Liver (tissue), 9 donors: ENCODE measurements around the gene DIP2C. TPM values are rescaled to one million over a fixed set of nuclear protein-coding genes. Genes with fewer than 3 reads are reported as not detected.

ENCODE experiments used
- DNase-seq: peaks from one replicate; pipeline ENCODE4 v3.0.0-alpha.2; 2017; ENCODE audit warnings: low spot score
- H3K27ac ChIP-seq, 2 donors: one replicate each; pipeline ENCODE4 v1.7.0; 2013; ENCODE audit warnings: inconsistent platforms in 2 of 2, low read length in 2 of 2, control low read depth in 1 of 2, low read depth in 1 of 2, mild to moderate bottlenecking in 1 of 2
- H3K27me3 ChIP-seq, 4 donors: one replicate each; pipeline versions ENCODE4 v1.6.1 to v1.7.0; 2013; ENCODE audit warnings: low read length in 3 of 4, inconsistent platforms in 1 of 4, mild to moderate bottlenecking in 1 of 4, moderate library complexity in 1 of 4; ENCODE audit not compliant: control insufficient read depth in 4 of 4, insufficient read depth in 4 of 4
- H3K36me3 ChIP-seq, 4 donors: one replicate each; pipeline versions ENCODE4 v1.6.1 to v1.7.0; 2013; ENCODE audit warnings: low read length in 3 of 4, mild to moderate bottlenecking in 3 of 4, low read depth in 1 of 4, moderate library complexity in 1 of 4; ENCODE audit not compliant: control insufficient read depth in 4 of 4, insufficient read depth in 3 of 4
- H3K4me1 ChIP-seq, 4 donors: one replicate each; pipeline versions ENCODE4 v1.6.1 to v1.7.0; 2013; ENCODE audit warnings: low read length in 3 of 4, mild to moderate bottlenecking in 3 of 4, moderate library complexity in 1 of 4; ENCODE audit not compliant: control insufficient read depth in 4 of 4, insufficient read depth in 4 of 4
- H3K4me3 ChIP-seq, 3 donors: one replicate each; pipeline versions ENCODE4 v1.6.1 to v1.7.0; 2013; ENCODE audit warnings: low read length in 3 of 3, control low read depth in 1 of 3, low read depth in 1 of 3, mild to moderate bottlenecking in 1 of 3
- H3K9ac ChIP-seq, 2 donors: one replicate each; pipeline ENCODE4 v1.7.0; 2013; ENCODE audit warnings: low read length in 2 of 2, mild to moderate bottlenecking in 2 of 2, moderate library complexity in 2 of 2, control low read depth in 1 of 2, low read depth in 1 of 2
- H3K9me3 ChIP-seq, 4 donors: one replicate each; pipeline versions ENCODE4 v1.6.1 to v1.7.0; 2013; ENCODE audit warnings: low read length in 3 of 4; ENCODE audit not compliant: control insufficient read depth in 4 of 4
- EGR1 ChIP-seq, 2 donors: IDR thresholded peaks; 2 replicates each; pipeline ENCODE4 v1.6.1; 2016 to 2018; ENCODE audit warnings: antibody characterized with exemption in 2 of 2, low read depth in 2 of 2
- FOXA1 ChIP-seq: IDR thresholded peaks from 2 replicates; pipeline ENCODE4 v1.6.1; 2016; ENCODE audit warnings: antibody characterized with exemption
- FOXA2 ChIP-seq: IDR thresholded peaks from 2 replicates; pipeline ENCODE4 v1.6.1; 2016; ENCODE audit warnings: antibody characterized with exemption
- GABPA ChIP-seq, 2 donors: IDR thresholded peaks in 1 of 2; conservative IDR thresholded peaks in 1 of 2; 2 replicates each; pipeline ENCODE4 v1.6.1; 2016; ENCODE audit warnings: antibody characterized with exemption in 2 of 2, mild to moderate bottlenecking in 1 of 2, moderate library complexity in 1 of 2
- HNF4A ChIP-seq, 2 donors: conservative IDR thresholded peaks; 2 replicates each; pipeline ENCODE4 v1.6.1; 2016; ENCODE audit warnings: antibody characterized with exemption in 2 of 2, mild to moderate bottlenecking in 2 of 2
- HNF4G ChIP-seq: IDR thresholded peaks from 2 replicates; pipeline ENCODE4 v1.6.1; 2016; ENCODE audit warnings: antibody characterized with exemption
- JUND ChIP-seq, 2 donors: IDR thresholded peaks; 2 replicates each; pipeline ENCODE4 v1.6.1; 2016; ENCODE audit warnings: antibody characterized with exemption in 2 of 2
- NR2F2 ChIP-seq: IDR thresholded peaks from 2 replicates; pipeline ENCODE4 v1.6.1; 2016; ENCODE audit warnings: antibody characterized with exemption
- RXRA ChIP-seq, 2 donors: IDR thresholded peaks; 2 replicates each; pipeline ENCODE4 v1.6.1; 2017 to 2018; ENCODE audit warnings: antibody characterized with exemption in 2 of 2, mild to moderate bottlenecking in 1 of 2
- SP1 ChIP-seq: IDR thresholded peaks from 2 replicates; pipeline ENCODE4 v1.6.1; 2018; ENCODE audit warnings: antibody characterized with exemption, mild to moderate bottlenecking
- TAF1 ChIP-seq: conservative IDR thresholded peaks from 2 replicates; pipeline ENCODE4 v1.6.1; 2016; ENCODE audit warnings: antibody characterized with exemption, mild to moderate bottlenecking
- WGBS: extraction: QIAGEN DNeasy Blood & Tissue Kit; methylation state at CpG from one replicate; pipeline ENCODE4 v1.1.7; 2013; 5-methylcytosine and 5-hydroxymethylcytosine counted together
- polyA plus RNA-seq, 2 donors: library from polyadenylated mRNA; stranded (reverse) in 1 of 2; unstranded in 1 of 2; fragments of 200-250 nt in 1 of 2; fragments of >200 nt in 1 of 2; fragmentation: Nextera tagmentation in 1 of 2; extraction: Ambion mirVana in 1 of 2; gene quantifications; one replicate each; pipeline versions ENCODE4 v1.2.1 to v1.2.3, GENCODE V29; 2013 to 2015
- total RNA-seq, 2 donors: library from RNA; depleted of rRNA; stranded (reverse); fragments of >200 nt; gene quantifications; one replicate each; pipeline ENCODE4 v1.2.3, GENCODE V29; 2014
- TF ChIP-seq, protein P1 (sequence below): IDR thresholded peaks from 2 replicates; pipeline ENCODE4 v1.6.1; 2016; ENCODE audit warnings: antibody characterized with exemption
- TF ChIP-seq, protein P2 (sequence below): IDR thresholded peaks from 2 replicates; pipeline ENCODE4 v1.6.1; 2016; ENCODE audit warnings: antibody characterized with exemption
- TF ChIP-seq, protein P3 (sequence below): fragments of 150-350 bp; IDR thresholded peaks from 2 replicates; pipeline ENCODE4 v1.5.1; 2017; ENCODE audit warnings: improper control_type of control experiment, low read depth, low read length; ENCODE audit not compliant: missing input control
- TF ChIP-seq, protein P4 (sequence below): IDR thresholded peaks from 2 replicates; pipeline ENCODE4 v1.6.1; 2016; ENCODE audit warnings: antibody characterized with exemption
- TF ChIP-seq, protein P5 (sequence below): IDR thresholded peaks from 2 replicates; pipeline ENCODE4 v1.6.1; 2016; ENCODE audit warnings: antibody characterized with exemption, mild to moderate bottlenecking
- donor health status: healthy.
- donor health status: healthy.
- donor health status: healthy.
- donor health status: healthy.
- donor health status: healthy.

DIP2C gene
- total and polyA plus RNA-seq, 4 donors, result 4.2 to 12.2 (median 5.7) TPM

DNA sequence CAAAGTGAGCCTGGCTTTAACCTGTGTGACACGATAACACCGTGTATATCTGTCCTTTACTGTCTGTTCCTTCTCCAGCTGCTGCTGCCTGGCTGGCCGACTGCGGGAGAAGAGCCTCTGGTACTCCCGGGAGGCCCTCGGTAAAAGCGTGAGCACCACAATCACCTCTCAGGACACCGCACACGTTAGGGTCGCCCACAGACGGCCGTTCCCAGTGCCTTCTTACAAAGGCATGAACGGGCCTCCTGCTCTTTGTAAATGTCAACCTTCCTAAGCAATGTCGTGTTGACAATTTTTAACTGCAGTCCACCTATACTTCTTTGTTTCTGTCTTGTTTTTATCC, 177.6 kb downstream of the DIP2C start:
- Histone ChIP-seq H3K9me3 (no peaks in the 10 kb centered on the region), H3K9ac (no peak overlapping the region), H3K4me3 (no peak overlapping the region), H3K27me3 (no peaks in the 10 kb centered on the region), H3K36me3 (no peaks in the 10 kb centered on the region), H3K27ac (no peak overlapping the region), H3K4me1 (peaks cover 5 to 17% (median 10%) of the 10 kb centered on the region in 4 donors)
- no peak for DNase-seq
- 92% methylated on average over 14 of the region's 14 CpGs for WGBS
- TF ChIP-seq NR2F2 (no peak), SP1 (no peak), TAF1 (no peak), JUND (IDR thresholded peaks at IDR 0.05) (no peak), HNF4A (conservative IDR thresholded peaks at IDR 0.05) (no peak), EGR1 (IDR thresholded peaks at IDR 0.05; ENCODE audit: low read depth in 2 of 2) (no peak), GABPA (IDR thresholded peaks at IDR 0.05 in 1 of 2, conservative IDR thresholded peaks at IDR 0.05 in 1 of 2) (no peak), FOXA2 (no peak), RXRA (IDR thresholded peaks at IDR 0.05) (no peak), FOXA1 (no peak), HNF4G (no peak)
- TF ChIP-seq, protein P1, sequence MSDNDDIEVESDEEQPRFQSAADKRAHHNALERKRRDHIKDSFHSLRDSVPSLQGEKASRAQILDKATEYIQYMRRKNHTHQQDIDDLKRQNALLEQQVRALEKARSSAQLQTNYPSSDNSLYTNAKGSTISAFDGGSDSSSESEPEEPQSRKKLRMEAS, result no peak
- TF ChIP-seq, protein P2, sequence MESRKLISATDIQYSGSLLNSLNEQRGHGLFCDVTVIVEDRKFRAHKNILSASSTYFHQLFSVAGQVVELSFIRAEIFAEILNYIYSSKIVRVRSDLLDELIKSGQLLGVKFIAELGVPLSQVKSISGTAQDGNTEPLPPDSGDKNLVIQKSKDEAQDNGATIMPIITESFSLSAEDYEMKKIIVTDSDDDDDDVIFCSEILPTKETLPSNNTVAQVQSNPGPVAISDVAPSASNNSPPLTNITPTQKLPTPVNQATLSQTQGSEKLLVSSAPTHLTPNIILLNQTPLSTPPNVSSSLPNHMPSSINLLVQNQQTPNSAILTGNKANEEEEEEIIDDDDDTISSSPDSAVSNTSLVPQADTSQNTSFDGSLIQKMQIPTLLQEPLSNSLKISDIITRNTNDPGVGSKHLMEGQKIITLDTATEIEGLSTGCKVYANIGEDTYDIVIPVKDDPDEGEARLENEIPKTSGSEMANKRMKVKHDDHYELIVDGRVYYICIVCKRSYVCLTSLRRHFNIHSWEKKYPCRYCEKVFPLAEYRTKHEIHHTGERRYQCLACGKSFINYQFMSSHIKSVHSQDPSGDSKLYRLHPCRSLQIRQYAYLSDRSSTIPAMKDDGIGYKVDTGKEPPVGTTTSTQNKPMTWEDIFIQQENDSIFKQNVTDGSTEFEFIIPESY, result no peak
- TF ChIP-seq, protein P3, sequence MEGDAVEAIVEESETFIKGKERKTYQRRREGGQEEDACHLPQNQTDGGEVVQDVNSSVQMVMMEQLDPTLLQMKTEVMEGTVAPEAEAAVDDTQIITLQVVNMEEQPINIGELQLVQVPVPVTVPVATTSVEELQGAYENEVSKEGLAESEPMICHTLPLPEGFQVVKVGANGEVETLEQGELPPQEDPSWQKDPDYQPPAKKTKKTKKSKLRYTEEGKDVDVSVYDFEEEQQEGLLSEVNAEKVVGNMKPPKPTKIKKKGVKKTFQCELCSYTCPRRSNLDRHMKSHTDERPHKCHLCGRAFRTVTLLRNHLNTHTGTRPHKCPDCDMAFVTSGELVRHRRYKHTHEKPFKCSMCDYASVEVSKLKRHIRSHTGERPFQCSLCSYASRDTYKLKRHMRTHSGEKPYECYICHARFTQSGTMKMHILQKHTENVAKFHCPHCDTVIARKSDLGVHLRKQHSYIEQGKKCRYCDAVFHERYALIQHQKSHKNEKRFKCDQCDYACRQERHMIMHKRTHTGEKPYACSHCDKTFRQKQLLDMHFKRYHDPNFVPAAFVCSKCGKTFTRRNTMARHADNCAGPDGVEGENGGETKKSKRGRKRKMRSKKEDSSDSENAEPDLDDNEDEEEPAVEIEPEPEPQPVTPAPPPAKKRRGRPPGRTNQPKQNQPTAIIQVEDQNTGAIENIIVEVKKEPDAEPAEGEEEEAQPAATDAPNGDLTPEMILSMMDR, result no peak
- TF ChIP-seq, protein P4, sequence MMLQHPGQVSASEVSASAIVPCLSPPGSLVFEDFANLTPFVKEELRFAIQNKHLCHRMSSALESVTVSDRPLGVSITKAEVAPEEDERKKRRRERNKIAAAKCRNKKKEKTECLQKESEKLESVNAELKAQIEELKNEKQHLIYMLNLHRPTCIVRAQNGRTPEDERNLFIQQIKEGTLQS, result no peak
- TF ChIP-seq, protein P5, sequence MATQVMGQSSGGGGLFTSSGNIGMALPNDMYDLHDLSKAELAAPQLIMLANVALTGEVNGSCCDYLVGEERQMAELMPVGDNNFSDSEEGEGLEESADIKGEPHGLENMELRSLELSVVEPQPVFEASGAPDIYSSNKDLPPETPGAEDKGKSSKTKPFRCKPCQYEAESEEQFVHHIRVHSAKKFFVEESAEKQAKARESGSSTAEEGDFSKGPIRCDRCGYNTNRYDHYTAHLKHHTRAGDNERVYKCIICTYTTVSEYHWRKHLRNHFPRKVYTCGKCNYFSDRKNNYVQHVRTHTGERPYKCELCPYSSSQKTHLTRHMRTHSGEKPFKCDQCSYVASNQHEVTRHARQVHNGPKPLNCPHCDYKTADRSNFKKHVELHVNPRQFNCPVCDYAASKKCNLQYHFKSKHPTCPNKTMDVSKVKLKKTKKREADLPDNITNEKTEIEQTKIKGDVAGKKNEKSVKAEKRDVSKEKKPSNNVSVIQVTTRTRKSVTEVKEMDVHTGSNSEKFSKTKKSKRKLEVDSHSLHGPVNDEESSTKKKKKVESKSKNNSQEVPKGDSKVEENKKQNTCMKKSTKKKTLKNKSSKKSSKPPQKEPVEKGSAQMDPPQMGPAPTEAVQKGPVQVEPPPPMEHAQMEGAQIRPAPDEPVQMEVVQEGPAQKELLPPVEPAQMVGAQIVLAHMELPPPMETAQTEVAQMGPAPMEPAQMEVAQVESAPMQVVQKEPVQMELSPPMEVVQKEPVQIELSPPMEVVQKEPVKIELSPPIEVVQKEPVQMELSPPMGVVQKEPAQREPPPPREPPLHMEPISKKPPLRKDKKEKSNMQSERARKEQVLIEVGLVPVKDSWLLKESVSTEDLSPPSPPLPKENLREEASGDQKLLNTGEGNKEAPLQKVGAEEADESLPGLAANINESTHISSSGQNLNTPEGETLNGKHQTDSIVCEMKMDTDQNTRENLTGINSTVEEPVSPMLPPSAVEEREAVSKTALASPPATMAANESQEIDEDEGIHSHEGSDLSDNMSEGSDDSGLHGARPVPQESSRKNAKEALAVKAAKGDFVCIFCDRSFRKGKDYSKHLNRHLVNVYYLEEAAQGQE, result no peak
